ENCODE measurements around the gene RMND5B. TPM values are rescaled to one million over a fixed set of nuclear protein-coding genes. Genes with fewer than 3 reads are reported as not detected.
A peak's percentile ranks its signal among the peaks of the same experiment; 100 is the strongest.
"Not testable (repeated sequence)": the region's sequence is repeated elsewhere in the genome, so short reads cannot be mapped to it uniquely, and the experiment has no call there.

RMND5B gene, protein sequence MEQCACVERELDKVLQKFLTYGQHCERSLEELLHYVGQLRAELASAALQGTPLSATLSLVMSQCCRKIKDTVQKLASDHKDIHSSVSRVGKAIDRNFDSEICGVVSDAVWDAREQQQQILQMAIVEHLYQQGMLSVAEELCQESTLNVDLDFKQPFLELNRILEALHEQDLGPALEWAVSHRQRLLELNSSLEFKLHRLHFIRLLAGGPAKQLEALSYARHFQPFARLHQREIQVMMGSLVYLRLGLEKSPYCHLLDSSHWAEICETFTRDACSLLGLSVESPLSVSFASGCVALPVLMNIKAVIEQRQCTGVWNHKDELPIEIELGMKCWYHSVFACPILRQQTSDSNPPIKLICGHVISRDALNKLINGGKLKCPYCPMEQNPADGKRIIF
- 44.7 TPM for total RNA-seq
- long read RNA-seq, full-length matches to known transcripts: 36 of 115 reads
- long read RNA-seq, partial matches to known transcripts: 47 of 115 reads
- long read RNA-seq, other reads (novel, unspliced or antisense): 32 of 115 reads

DNA sequence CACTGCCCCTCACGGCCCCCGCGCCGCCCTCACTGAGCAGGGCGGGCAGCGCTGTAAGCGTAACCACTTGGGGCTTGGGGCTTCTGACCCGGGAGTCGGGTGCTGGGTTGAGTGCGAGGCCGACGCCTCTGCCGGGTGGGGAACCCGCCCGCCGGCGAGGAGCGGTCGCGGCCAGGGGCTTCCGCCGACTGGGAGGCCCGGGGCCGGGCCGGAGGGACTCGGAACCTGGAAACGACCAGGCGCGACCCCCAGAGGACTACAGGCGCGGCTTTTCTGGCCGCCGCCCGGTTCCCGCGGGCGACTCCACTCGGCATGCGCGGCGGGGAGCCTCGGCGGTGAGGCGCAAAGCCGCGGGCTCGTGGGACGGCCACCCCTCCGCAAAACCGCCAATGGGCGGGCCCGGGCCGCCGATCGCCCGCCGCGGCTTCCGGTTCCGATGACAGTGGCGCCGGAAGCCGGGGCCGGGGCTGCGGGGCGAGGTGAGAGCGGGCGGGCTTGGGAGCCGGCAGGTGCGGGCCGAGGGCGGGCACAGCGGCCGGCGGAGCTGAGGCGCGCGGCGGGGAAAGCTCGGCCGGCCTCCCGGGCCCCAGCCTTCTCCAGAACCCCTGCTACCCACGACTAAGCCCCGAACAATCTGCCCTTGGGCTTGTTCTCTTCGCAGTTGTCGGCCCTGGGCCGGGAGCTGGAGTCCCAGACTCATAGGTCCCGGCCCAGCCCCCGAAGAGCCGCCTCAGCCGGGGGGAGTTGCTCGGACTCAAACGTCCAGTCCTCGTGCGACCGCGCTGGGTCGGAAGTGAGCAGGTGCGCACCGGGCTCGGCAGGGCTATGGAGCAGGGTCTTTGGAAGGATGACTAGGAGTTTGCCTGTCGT is at the start of gene RMND5B:
RMND5B (plus strand) TSS at position 439 of the 870 bp plus-strand sequence. CDS start 7,106 bp downstream, outside the sequence.
- Histone ChIP-seq H3K4me3 (peak within 1 kb of the TSS; percentile 90), H3K27ac (peak within 1 kb of the TSS; percentile 89), H3K4me1 (peaks cover 10% of the 10 kb centered on the region), H3K9me3 (no peaks in the 10 kb centered on the region), H3K27me3 (no peaks in the 10 kb centered on the region), H3K36me3 (peaks cover 18% of the 10 kb centered on the region)
- peak; percentile 94 for DNase-seq
- peak; percentile 98 for ATAC-seq
- TF ChIP-seq, protein P1, sequence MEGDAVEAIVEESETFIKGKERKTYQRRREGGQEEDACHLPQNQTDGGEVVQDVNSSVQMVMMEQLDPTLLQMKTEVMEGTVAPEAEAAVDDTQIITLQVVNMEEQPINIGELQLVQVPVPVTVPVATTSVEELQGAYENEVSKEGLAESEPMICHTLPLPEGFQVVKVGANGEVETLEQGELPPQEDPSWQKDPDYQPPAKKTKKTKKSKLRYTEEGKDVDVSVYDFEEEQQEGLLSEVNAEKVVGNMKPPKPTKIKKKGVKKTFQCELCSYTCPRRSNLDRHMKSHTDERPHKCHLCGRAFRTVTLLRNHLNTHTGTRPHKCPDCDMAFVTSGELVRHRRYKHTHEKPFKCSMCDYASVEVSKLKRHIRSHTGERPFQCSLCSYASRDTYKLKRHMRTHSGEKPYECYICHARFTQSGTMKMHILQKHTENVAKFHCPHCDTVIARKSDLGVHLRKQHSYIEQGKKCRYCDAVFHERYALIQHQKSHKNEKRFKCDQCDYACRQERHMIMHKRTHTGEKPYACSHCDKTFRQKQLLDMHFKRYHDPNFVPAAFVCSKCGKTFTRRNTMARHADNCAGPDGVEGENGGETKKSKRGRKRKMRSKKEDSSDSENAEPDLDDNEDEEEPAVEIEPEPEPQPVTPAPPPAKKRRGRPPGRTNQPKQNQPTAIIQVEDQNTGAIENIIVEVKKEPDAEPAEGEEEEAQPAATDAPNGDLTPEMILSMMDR (IDR thresholded peaks at IDR 0.05): no peak
- intact Hi-C loops (cut with DNase I): no loop called here

DNA sequence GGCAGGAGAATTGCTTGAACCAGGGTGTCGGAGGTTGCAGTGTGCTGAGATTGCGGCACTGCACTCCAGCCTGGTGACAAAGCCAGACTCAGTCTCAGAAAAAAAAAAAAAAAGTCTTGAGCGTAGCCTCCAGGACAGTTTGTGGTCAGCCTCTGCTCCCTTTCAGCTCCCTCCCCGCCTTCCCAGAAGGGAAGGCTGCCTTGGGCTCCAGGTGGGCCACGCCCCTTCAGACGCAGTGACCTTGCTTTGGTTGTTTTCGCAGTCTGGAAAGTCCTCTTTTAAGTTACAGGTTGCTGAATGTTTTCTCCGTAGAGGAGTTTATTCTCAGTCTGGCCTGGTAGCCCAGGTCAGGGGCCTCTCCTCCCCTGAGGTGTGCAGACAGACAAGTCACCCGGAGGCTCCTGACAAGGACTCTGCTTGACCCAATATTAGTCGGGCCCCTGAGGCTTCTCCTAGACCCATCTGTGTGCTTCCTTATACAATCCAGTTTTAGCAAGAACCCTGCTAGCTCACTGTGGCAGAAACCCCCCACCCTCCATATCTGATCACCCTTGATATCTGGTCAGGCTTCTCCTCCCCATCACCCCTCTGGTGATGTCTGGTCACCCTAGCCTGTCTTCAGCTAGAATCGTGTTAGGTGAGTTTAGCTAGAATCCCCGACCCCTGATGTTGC is 49.1 kb upstream of the RMND5B start:
- Histone ChIP-seq H3K27me3 (no peaks in the 10 kb centered on the region), H3K4me1 (no peaks in the 10 kb centered on the region), H3K36me3 (no peaks in the 10 kb centered on the region), H3K27ac (no peak overlapping the region), H3K4me3 (no peak overlapping the region), H3K9me3 (no peaks in the 10 kb centered on the region)
- ATAC-seq (no peak), DNase-seq (no peak)
- intact Hi-C loops (cut with DNase I): no loop called here
- TF ChIP-seq, protein P1 (IDR thresholded peaks at IDR 0.05): no peak

DNA sequence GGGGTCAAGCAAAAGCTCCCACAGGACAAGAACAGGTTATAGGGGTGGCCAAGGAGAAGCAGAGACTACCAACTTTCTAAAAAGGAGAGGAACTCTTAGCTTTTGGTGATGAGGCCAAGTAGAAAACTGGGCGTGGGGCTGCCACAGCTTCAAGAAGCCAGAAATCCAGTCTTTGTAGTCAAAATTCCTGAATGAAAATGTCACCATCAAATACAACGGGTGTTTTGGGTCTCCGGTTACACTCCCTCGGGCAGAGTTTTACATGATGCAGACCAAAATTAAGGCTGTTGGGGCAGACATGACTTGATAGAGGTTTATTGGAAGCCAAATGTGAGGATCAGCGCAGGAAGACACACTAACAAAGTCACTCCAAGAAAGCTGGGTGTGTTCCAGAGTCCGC is 46.9 kb upstream of the RMND5B start:
- H3K27me3 ChIP-seq: no peaks in the 10 kb centered on the region
- intact Hi-C loops (cut with DNase I): no loop called here
- DNase-seq: no peak
- no peak overlapping the region for H3K4me3 ChIP-seq
- no peaks in the 10 kb centered on the region for H3K9me3 ChIP-seq
- ATAC-seq: no peak
- no peaks in the 10 kb centered on the region for H3K4me1 ChIP-seq
- TF ChIP-seq, protein P1 (IDR thresholded peaks at IDR 0.05): no peak
- H3K27ac ChIP-seq: no peak overlapping the region
- no peaks in the 10 kb centered on the region for H3K36me3 ChIP-seq

DNA sequence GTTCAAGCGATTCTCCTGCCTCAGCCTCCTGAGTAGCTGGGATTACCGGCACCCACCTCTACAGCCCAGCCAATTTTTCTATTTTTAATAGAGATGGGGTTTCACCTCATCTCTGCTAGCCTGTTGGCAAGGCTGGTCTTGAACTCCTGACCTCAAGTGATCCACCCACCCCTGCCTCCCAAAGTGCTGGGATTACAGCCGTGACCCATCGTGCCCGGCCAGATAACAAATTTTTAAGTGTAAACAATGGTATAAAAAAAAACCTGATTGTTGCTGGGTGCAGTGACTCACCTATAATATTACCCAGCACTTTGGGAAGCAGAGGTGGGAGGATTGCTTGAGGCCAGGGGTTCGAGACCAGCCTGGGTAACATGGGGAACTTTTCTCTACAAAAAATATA is 45.5 kb upstream of the RMND5B start:
- H3K4me3 ChIP-seq: no peak overlapping the region
- H3K4me1 ChIP-seq: no peaks in the 10 kb centered on the region
- TF ChIP-seq, protein P1 (IDR thresholded peaks at IDR 0.05): no peak
- H3K36me3 ChIP-seq: no peaks in the 10 kb centered on the region
- intact Hi-C loops (cut with DNase I): no loop called here
- H3K9me3 ChIP-seq: no peaks in the 10 kb centered on the region
- no peak for ATAC-seq
- H3K27me3 ChIP-seq: no peaks in the 10 kb centered on the region
- DNase-seq: no peak
- no peak overlapping the region for H3K27ac ChIP-seq

DNA sequence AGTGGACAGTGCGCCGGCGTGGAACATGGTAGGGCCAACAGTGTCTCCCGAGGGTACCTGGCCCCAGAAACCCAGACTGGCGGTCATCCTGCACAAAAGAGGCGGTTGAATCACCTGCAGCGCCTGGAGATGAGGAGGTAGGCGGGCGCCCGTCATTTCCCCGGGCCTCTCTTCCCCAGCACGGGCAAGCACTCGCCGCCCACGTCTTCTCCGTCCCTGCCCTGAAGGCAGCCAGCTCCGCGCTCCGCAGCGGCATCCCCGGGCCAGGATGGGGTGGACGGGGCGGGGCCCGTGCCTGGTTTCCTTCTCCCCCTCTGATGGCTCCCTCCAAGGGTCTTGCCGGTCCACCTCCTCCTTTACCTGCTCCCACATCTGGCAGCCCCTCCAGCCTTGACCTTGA is 44.5 kb upstream of the RMND5B start:
- H3K27ac ChIP-seq: no peak overlapping the region
- no peaks in the 10 kb centered on the region for H3K27me3 ChIP-seq
- H3K9me3 ChIP-seq: no peaks in the 10 kb centered on the region
- H3K36me3 ChIP-seq: no peaks in the 10 kb centered on the region
- TF ChIP-seq, protein P1 (IDR thresholded peaks at IDR 0.05): no peak
- H3K4me1 ChIP-seq: no peaks in the 10 kb centered on the region
- no peak overlapping the region for H3K4me3 ChIP-seq
- intact Hi-C loops (cut with DNase I): no loop called here
- DNase-seq: no peak
- peak; percentile 37 for ATAC-seq

DNA sequence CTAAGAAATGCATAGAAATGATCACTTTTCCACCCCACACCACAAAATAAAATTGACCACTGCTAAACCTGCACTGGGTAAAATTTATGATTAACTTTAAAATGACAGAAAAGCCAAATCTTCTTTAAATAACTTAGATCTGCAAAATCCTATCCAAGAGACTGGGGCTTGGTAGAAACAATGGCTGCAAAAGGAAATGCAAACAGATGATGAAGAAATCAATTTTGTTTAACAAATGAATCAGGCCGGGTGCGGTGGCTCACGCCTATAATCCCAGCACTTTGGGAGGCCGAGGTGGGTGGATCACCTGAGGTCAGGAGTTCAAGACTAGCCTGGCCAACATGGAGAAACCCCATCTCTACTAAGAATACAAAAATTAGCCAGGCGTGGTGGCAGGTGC is 43.6 kb upstream of the RMND5B start:
- ATAC-seq; H3K9me3 ChIP-seq; H3K36me3 ChIP-seq; H3K27me3 ChIP-seq; H3K27ac ChIP-seq; H3K4me1 ChIP-seq; intact Hi-C loops (cut with DNase I); DNase-seq; H3K4me3 ChIP-seq: not testable (repeated sequence)

All from upper lobe of right lung (tissue), 1 donor.